IPS-20b (cell line): Measurements from ENCODE around the gene HRH4.

Source experiments
- H3K27ac ChIP-seq: one replicate; pipeline ENCODE4 v1.5.1; 2013; ENCODE audit warnings: low read length
- H3K27me3 ChIP-seq: 2 replicates; pipeline ENCODE4 v1.6.1; 2013; ENCODE audit warnings: mild to moderate bottlenecking, low read length, inconsistent platforms; ENCODE audit not compliant: insufficient read depth
- H3K36me3 ChIP-seq: 2 replicates; pipeline ENCODE4 v1.6.1; 2013; ENCODE audit warnings: low read depth, mild to moderate bottlenecking, inconsistent platforms, low read length, moderate library complexity; ENCODE audit not compliant: insufficient read depth
- H3K4me1 ChIP-seq: 2 replicates; pipeline ENCODE4 v1.6.1; 2013; ENCODE audit warnings: mild to moderate bottlenecking, control low read depth, inconsistent platforms, low read length, moderate library complexity; ENCODE audit not compliant: insufficient read depth
- H3K4me3 ChIP-seq: 2 replicates; pipeline ENCODE4 v1.5.1; 2013; ENCODE audit warnings: mild to moderate bottlenecking, low read length, inconsistent platforms
- H3K9ac ChIP-seq: 2 replicates; pipeline ENCODE4 v1.6.1; 2013; ENCODE audit warnings: low read depth, mild to moderate bottlenecking, inconsistent platforms, low read length, moderate library complexity
- H3K9me3 ChIP-seq: 2 replicates; pipeline ENCODE4 v1.6.1; 2013; ENCODE audit warnings: mild to moderate bottlenecking, low read depth, low read length, inconsistent platforms; ENCODE audit not compliant: insufficient read depth

HRH4 gene

GRCh38 chr18:24432618-24433017 lies 27.8 kb upstream of the HRH4 start:
- peaks cover 8% of the 10 kb centered on the region; the same call in 1 of the 2 replicates for H3K4me1 ChIP-seq
- no peak overlapping the region for H3K27ac ChIP-seq
- H3K36me3 ChIP-seq = peaks cover 65% of the 10 kb centered on the region
- no peaks in the 10 kb centered on the region for H3K9me3 ChIP-seq
- H3K9ac ChIP-seq = no peak overlapping the region
- no peaks in the 10 kb centered on the region for H3K27me3 ChIP-seq
- H3K4me3 ChIP-seq = no peak overlapping the region

- Histone ChIP-seq H3K4me3 (no peak overlapping the region), H3K27ac (no peak overlapping the region), H3K9me3 (no peaks in the 10 kb centered on the region), H3K27me3 (no peaks in the 10 kb centered on the region), H3K9ac (no peak overlapping the region), H3K4me1 (no peaks in the 10 kb centered on the region), H3K36me3 (peaks cover 80% of the 10 kb centered on the region)
These were observed 23.5 kb upstream of the HRH4 start for GRCh38 chr18:24436939-24437338.

DNA sequence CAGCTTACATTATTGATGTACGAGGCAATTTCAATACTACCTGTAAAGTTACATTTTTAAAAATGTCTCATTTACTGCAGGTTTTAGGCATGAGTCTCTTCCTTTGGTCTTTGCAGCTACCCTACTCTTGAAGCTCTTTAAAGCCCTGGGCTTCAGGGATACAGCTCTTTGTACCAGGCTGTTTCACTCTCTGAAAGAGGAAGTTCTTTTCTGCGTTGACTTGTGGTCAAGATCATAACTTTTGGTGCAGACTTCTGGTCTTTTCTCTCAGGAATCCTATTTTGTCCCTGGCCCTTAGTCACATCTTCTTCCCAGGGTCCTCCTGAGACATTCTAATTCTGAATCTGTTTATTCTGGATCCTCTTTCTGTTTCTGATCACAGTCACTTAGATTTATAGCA lies 16.6 kb upstream of the HRH4 start:
- Histone ChIP-seq H3K9me3 (no peaks in the 10 kb centered on the region), H3K4me1 (no peaks in the 10 kb centered on the region), H3K27ac (no peak overlapping the region), H3K9ac (no peak overlapping the region), H3K36me3 (peaks cover 96% of the 10 kb centered on the region), H3K27me3 (no peaks in the 10 kb centered on the region), H3K4me3 (no peak overlapping the region)

GRCh38 chr18:24446453-24446852 lies 14.0 kb upstream of the HRH4 start:
- no peak overlapping the region for H3K9ac ChIP-seq
- H3K36me3 ChIP-seq = peaks cover 99% of the 10 kb centered on the region
- H3K27ac ChIP-seq = no peak overlapping the region
- H3K4me1 ChIP-seq = no peaks in the 10 kb centered on the region
- H3K27me3 ChIP-seq = no peaks in the 10 kb centered on the region
- no peaks in the 10 kb centered on the region for H3K9me3 ChIP-seq
- no peak overlapping the region for H3K4me3 ChIP-seq

GRCh38 chr18:24446953-24447538 lies 13.4 kb upstream of the HRH4 start:
- Histone ChIP-seq H3K36me3 (peaks cover 99% of the 10 kb centered on the region), H3K9ac (no peak overlapping the region), H3K4me1 (no peaks in the 10 kb centered on the region), H3K27ac (no peak overlapping the region), H3K4me3 (no peak overlapping the region), H3K27me3 (no peaks in the 10 kb centered on the region), H3K9me3 (no peaks in the 10 kb centered on the region)

- Histone ChIP-seq H3K27ac (no peak overlapping the region), H3K4me1 (no peaks in the 10 kb centered on the region), H3K9ac (no peak overlapping the region), H3K27me3 (no peaks in the 10 kb centered on the region), H3K36me3 (peaks cover 92% of the 10 kb centered on the region), H3K9me3 (no peaks in the 10 kb centered on the region), H3K4me3 (no peak overlapping the region)
These were observed 12.5 kb upstream of the HRH4 start for GRCh38 chr18:24447961-24448360.

DNA sequence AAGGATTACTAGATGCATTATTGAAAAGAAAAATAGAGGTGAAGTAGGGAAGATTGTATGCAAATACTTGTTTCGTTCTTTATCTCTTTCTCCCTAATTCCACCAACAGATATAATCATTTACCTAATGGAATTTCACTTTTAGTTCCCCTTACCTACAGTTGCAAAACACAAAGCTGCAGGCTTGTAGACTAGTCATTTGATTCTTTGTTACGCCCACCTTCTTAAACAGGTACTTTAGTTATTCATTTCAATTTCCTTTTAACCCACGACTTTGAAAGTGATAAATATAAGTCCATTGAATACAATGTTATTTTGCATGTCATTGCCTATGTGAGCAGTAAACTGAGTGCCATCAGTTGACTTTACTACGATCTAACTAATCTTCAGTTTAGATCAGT lies 3.9 kb upstream of the HRH4 start:
- peaks cover 17% of the 10 kb centered on the region for H3K36me3 ChIP-seq

GRCh38 chr18:24459772-24460171 lies 665 bp upstream of the HRH4 start:
- Histone ChIP-seq H3K9ac (no peak overlapping the region), H3K27me3 (no peaks in the 10 kb centered on the region)

More for the DNA sequence above, 3.9 kb upstream of the HRH4 start:
- H3K4me3 ChIP-seq = no peak overlapping the region
- no peak overlapping the region for H3K27ac ChIP-seq
- H3K27me3 ChIP-seq = no peaks in the 10 kb centered on the region
- no peak overlapping the region for H3K9ac ChIP-seq
- no peaks in the 10 kb centered on the region for H3K4me1 ChIP-seq
- H3K9me3 ChIP-seq = no peaks in the 10 kb centered on the region

GRCh38 chr18:24461996-24462395 lies 1.6 kb downstream of the HRH4 start:
- Histone ChIP-seq H3K4me1 (peaks cover 5% of the 10 kb centered on the region; the same call in 1 of the 2 replicates), H3K4me3 (no peak overlapping the region), H3K9ac (no peak overlapping the region), H3K9me3 (no peaks in the 10 kb centered on the region), H3K36me3 (no peaks in the 10 kb centered on the region), H3K27me3 (no peaks in the 10 kb centered on the region), H3K27ac (no peak overlapping the region)

More at GRCh38 chr18:24459772-24460171, 665 bp upstream of the HRH4 start:
- no peak overlapping the region for H3K4me3 ChIP-seq
- H3K4me1 ChIP-seq = peaks cover 5% of the 10 kb centered on the region; the same call in 1 of the 2 replicates
- no peaks in the 10 kb centered on the region for H3K9me3 ChIP-seq
- H3K27ac ChIP-seq = no peak overlapping the region
- 0 out of 2 replicates have a peak, but pooled peaks cover 3% of the 10 kb centered on the region for H3K36me3 ChIP-seq

DNA sequence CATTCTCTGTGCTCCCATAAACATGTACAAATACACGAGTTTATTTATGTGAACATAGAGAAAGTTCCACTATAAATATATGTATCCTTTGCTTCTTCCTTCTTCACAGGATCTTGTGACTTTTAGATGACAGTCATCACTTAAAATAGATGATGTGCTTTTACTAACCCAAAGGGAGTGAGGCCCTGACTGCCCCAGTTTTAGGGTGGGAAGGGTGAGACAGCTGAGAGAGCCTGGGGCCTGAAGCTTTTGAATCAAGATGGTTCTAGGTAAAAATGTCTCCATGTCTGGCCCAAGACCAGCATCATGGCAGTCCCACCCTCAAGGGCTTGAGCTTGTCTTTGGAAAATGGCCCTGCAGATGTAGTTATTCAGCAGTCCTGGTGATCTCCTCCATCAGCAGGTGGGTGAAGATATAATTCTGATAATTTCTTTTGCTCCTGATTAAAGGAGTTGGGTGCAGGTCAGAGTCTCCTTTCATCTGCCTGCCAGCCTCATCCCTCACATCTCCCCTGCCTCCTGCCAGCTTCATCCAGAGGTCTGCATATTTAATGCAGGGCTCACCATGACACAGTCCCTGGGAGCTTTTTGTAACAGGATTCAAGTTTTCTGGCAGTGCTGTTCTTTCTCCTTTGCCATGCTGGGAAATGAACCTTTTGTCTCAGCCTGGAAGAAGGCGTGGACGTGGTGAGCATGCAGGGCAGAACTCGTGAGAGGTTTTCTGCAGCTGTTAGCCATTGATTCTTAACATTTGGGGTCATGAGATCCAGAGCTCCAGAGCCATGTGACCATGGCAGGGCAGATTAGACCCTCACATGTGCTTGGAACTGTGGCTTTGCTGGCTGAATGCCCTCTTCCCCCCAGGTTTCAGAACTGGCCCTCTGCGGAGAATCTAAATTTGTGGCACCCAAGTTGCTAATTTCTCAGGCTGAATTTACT lies 2.7 kb downstream of the HRH4 start:
- H3K27ac ChIP-seq = no peak overlapping the region
- no peak overlapping the region for H3K4me3 ChIP-seq
- no peak overlapping the region for H3K9ac ChIP-seq
- no peaks in the 10 kb centered on the region for H3K27me3 ChIP-seq
- no peaks in the 10 kb centered on the region for H3K36me3 ChIP-seq
- H3K9me3 ChIP-seq = no peaks in the 10 kb centered on the region
- peaks cover 5% of the 10 kb centered on the region; the same call in 1 of the 2 replicates for H3K4me1 ChIP-seq

GRCh38 chr18:24465486-24465885 lies 5.0 kb downstream of the HRH4 start:
- Histone ChIP-seq H3K36me3 (no peaks in the 10 kb centered on the region), H3K4me1 (peaks cover 5% of the 10 kb centered on the region; the same call in 1 of the 2 replicates), H3K9me3 (no peaks in the 10 kb centered on the region), H3K27ac (no peak overlapping the region), H3K9ac (no peak overlapping the region), H3K27me3 (no peaks in the 10 kb centered on the region), H3K4me3 (no peak overlapping the region)

DNA sequence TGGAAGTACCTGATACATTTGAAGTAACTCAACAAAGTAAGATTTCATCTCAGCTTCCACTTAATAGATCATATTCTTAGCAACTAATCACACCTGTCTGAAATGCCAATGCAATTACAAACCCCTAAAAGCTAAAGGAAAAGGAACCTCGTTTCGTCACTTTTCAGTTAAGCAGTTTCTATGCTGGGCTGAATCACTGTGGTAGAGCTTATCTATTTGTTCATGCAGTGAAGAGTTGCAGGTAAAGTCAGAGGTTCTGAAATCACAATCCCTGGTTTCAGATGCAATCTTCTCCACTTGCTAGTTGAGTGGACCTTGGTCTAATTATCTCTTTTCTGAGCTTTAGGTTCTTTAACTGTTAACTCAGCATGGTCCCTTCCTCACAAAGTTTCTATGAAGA lies 6.3 kb downstream of the HRH4 start:
- Histone ChIP-seq H3K27ac (no peak overlapping the region), H3K27me3 (no peaks in the 10 kb centered on the region), H3K9me3 (no peaks in the 10 kb centered on the region), H3K4me1 (peaks cover 5% of the 10 kb centered on the region; the same call in 1 of the 2 replicates), H3K36me3 (no peaks in the 10 kb centered on the region), H3K4me3 (no peak overlapping the region), H3K9ac (no peak overlapping the region)
